Stimulated activated CD4-positive, alpha-beta T cell treated with anti-CD3 and anti-CD28 coated beads, Interleukin-4, amount 100 ng/mL, for 48 hours (primary cell): Measurements from ENCODE around the gene C6orf62.
"Not testable (repeated sequence)": the region's sequence is repeated elsewhere in the genome, so short reads cannot be mapped to it uniquely, and the experiment has no call there.

Experiments
- DNase-seq, 2 donors: peaks; one replicate each; pipeline ENCODE4 v3.0.0-alpha.2; 2020; ENCODE audit warnings: low read depth in 2 of 2

C6orf62 gene

GRCh38 chr6:24719125-24719971 is at the start of gene C6orf62:
TSS of gene C6orf62 (minus strand) at chr6:24719154. CDS start at chr6:24718668, 486 bp downstream.
- DNase-seq: peak; percentile 48 to 52

- DNase-seq: no peak
Observed at GRCh38 chr6:24768361-24768760, 49.4 kb upstream of the C6orf62 start.

- DNase-seq: no peak
Observed at GRCh38 chr6:24766680-24767462, 47.9 kb upstream of the C6orf62 start.

GRCh38 chr6:24765968-24766367 is 47.0 kb upstream of the C6orf62 start:
- not testable (repeated sequence) for DNase-seq

- DNase-seq: not testable (repeated sequence)
Observed at GRCh38 chr6:24764833-24765828, 46.2 kb upstream of the C6orf62 start.

GRCh38 chr6:24763578-24763977 is 44.6 kb upstream of the C6orf62 start:
- DNase-seq: no peak

GRCh38 chr6:24761851-24762250 is 42.9 kb upstream of the C6orf62 start:
- no peak for DNase-seq

GRCh38 chr6:24761193-24761835 is 42.4 kb upstream of the C6orf62 start:
- no peak for DNase-seq

GRCh38 chr6:24760210-24760609 is 41.3 kb upstream of the C6orf62 start:
- DNase-seq: no peak

GRCh38 chr6:24759718-24760117 is 40.8 kb upstream of the C6orf62 start:
- DNase-seq: no peak

- DNase-seq: no peak
Observed at GRCh38 chr6:24757611-24758010, 38.7 kb upstream of the C6orf62 start.

GRCh38 chr6:24755279-24755678 is 36.3 kb upstream of the C6orf62 start:
- DNase-seq: no peak

- not testable (repeated sequence) for DNase-seq
Observed at GRCh38 chr6:24754378-24754777, 35.4 kb upstream of the C6orf62 start.

- no peak for DNase-seq
Observed at GRCh38 chr6:24753545-24753944, 34.6 kb upstream of the C6orf62 start.

- no peak for DNase-seq
Observed at GRCh38 chr6:24752917-24753492, 34.1 kb upstream of the C6orf62 start.

GRCh38 chr6:24752503-24752902 is 33.5 kb upstream of the C6orf62 start:
- no peak for DNase-seq

GRCh38 chr6:24750878-24751277 is 31.9 kb upstream of the C6orf62 start:
- DNase-seq: not testable (repeated sequence)

- no peak for DNase-seq
Observed at GRCh38 chr6:24749297-24749696, 30.3 kb upstream of the C6orf62 start.

GRCh38 chr6:24744911-24745310 is 26.0 kb upstream of the C6orf62 start:
- DNase-seq: no peak

- no peak for DNase-seq
Observed at GRCh38 chr6:24743944-24744335, 25.0 kb upstream of the C6orf62 start.
